NT2/D1 (cell line): Measurements from ENCODE around the gene TAS1R3.
A peak's percentile ranks its signal among the peaks of the same experiment; 100 is the strongest.

ENCODE experiments used
- DNase-seq: peaks from one replicate; pipeline ENCODE4 v3.0.0-alpha.2; 2011; ENCODE audit warnings: low read depth, low spot score
- H3K27me3 ChIP-seq: 2 replicates; pipeline ENCODE4 v1.6.0; 2011; ENCODE audit warnings: mild to moderate bottlenecking; ENCODE audit not compliant: insufficient read length, insufficient read depth
- H3K36me3 ChIP-seq: 2 replicates; pipeline ENCODE4 v1.6.1; 2011; ENCODE audit warnings: mild to moderate bottlenecking, low read length, mixed read lengths; ENCODE audit not compliant: insufficient read depth, insufficient read length
- H3K4me1 ChIP-seq: 2 replicates; pipeline ENCODE4 v1.5.1; 2011; ENCODE audit not compliant: insufficient read depth, insufficient read length
- H3K4me3 ChIP-seq: 2 replicates; pipeline ENCODE4 v1.5.1; 2011; ENCODE audit warnings: low read depth; ENCODE audit not compliant: insufficient read length
- H3K9ac ChIP-seq: 2 replicates; pipeline ENCODE4 v1.6.0; 2011; ENCODE audit warnings: low read depth; ENCODE audit not compliant: insufficient read length
- H3K9me3 ChIP-seq: 2 replicates; pipeline ENCODE4 v1.5.1; 2011; ENCODE audit warnings: mild to moderate bottlenecking, low read length; ENCODE audit not compliant: insufficient read depth
- SUZ12 ChIP-seq: IDR thresholded peaks from 2 replicates; pipeline ENCODE4 v1.6.1; 2011; ENCODE audit not compliant: insufficient read length, insufficient read depth; ENCODE audit errors: extremely low read depth
- YY1 ChIP-seq: IDR thresholded peaks from 2 replicates; pipeline ENCODE4 v1.6.1; 2011; ENCODE audit not compliant: insufficient read length, insufficient read depth
- ZNF274 ChIP-seq: IDR thresholded peaks from 2 replicates; pipeline ENCODE4 v1.6.1; 2011; ENCODE audit warnings: mild to moderate bottlenecking, low read depth, low read length

The TAS1R3 gene

GRCh38 chr1:1358433-1359271 is 27.6 kb downstream of the TAS1R3 start, which contains the start of gene MXRA8:
Gene MXRA8, minus strand, starts transcription at chr1:1358555. Its CDS starts 51 bp downstream, at chr1:1358504.
- TF ChIP-seq ZNF274, result no peak
- TF ChIP-seq SUZ12, result no peak
- TF ChIP-seq YY1, result no peak
- H3K9me3 ChIP-seq, result no peaks in the 10 kb centered on the region
- DNase-seq, result no peak
- peak within 1 kb of the TSS; percentile 80 for H3K9ac ChIP-seq
- H3K27me3 ChIP-seq, result no peaks in the 10 kb centered on the region
- H3K4me1 ChIP-seq, result peaks cover 27% of the 10 kb centered on the region
- H3K36me3 ChIP-seq, result peaks cover 13% of the 10 kb centered on the region
- H3K4me3 ChIP-seq, result peak within 1 kb of the TSS; percentile 71

- no peak for DNase-seq
- H3K9ac ChIP-seq, result peak overlapping the region; percentile 79
- H3K4me3 ChIP-seq, result peak overlapping the region; percentile 1
- no peaks in the 10 kb centered on the region for H3K27me3 ChIP-seq
- H3K9me3 ChIP-seq, result no peaks in the 10 kb centered on the region
- TF ChIP-seq ZNF274 (no peak), YY1 (no peak), SUZ12 (no peak)
- H3K4me1 ChIP-seq, result peaks cover 27% of the 10 kb centered on the region
- peaks cover 6% of the 10 kb centered on the region for H3K36me3 ChIP-seq
Measured at GRCh38 chr1:1359308-1359663, 28.2 kb downstream of the TAS1R3 start.

- Histone ChIP-seq H3K9ac (peak overlapping the region; percentile 79), H3K4me1 (peaks cover 27% of the 10 kb centered on the region), H3K9me3 (no peaks in the 10 kb centered on the region), H3K36me3 (peaks cover under 1% of the 10 kb centered on the region), H3K27me3 (no peaks in the 10 kb centered on the region), H3K4me3 (no peak overlapping the region)
- DNase-seq, result no peak
- TF ChIP-seq YY1 (no peak), SUZ12 (no peak), ZNF274 (no peak)
Measured at GRCh38 chr1:1359664-1360468, 28.8 kb downstream of the TAS1R3 start.

- TF ChIP-seq ZNF274 (no peak), YY1 (no peak), SUZ12 (no peak)
- H3K9me3 ChIP-seq, result no peaks in the 10 kb centered on the region
- no peak for DNase-seq
- H3K9ac ChIP-seq, result no peak overlapping the region
- no peaks in the 10 kb centered on the region for H3K27me3 ChIP-seq
- peaks cover 27% of the 10 kb centered on the region for H3K4me1 ChIP-seq
- no peak overlapping the region for H3K4me3 ChIP-seq
- no peaks in the 10 kb centered on the region for H3K36me3 ChIP-seq
Measured at GRCh38 chr1:1360506-1361169, 29.6 kb downstream of the TAS1R3 start.

GRCh38 chr1:1361233-1361981 is 30.3 kb downstream of the TAS1R3 start:
- TF ChIP-seq YY1 (no peak), SUZ12 (no peak), ZNF274 (no peak)
- Histone ChIP-seq H3K9me3 (peaks cover 1% of the 10 kb centered on the region; the same call in 1 of the 2 replicates), H3K4me1 (peaks cover 27% of the 10 kb centered on the region), H3K9ac (no peak overlapping the region), H3K27me3 (no peaks in the 10 kb centered on the region), H3K36me3 (no peaks in the 10 kb centered on the region), H3K4me3 (no peak overlapping the region)
- no peak for DNase-seq

GRCh38 chr1:1361982-1362423 is 30.9 kb downstream of the TAS1R3 start:
- Histone ChIP-seq H3K4me1 (peaks cover 23% of the 10 kb centered on the region), H3K9ac (no peak overlapping the region), H3K27me3 (no peaks in the 10 kb centered on the region), H3K36me3 (no peaks in the 10 kb centered on the region), H3K9me3 (peaks cover 7% of the 10 kb centered on the region; the same call in 1 of the 2 replicates), H3K4me3 (no peak overlapping the region)
- DNase-seq, result no peak
- TF ChIP-seq YY1 (no peak), SUZ12 (no peak), ZNF274 (no peak)
